ENCODE data around the gene ANGPTL2.
A peak's percentile ranks its signal among the peaks of the same experiment; 100 is the strongest.

ANGPTL2 gene

DNA sequence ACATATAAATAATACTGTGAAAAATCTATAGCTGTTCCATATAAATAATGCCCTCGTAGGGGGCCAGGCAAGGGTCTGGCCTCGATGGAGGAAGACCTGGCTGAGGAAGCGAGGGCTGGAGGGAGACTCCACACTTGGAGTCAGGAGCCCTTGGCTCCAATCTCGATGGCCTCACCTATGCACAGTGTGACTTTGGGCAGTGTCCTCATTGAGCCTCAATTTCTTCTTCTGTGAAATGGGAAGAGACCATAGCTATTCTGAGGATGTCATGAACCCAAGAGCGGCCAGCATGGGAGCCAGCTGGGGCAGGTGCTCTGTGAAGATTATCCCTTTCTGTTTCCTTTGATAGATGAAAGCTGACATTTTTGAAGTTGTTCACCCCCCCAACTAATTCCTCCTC, 24.8 kb downstream of the ANGPTL2 start:
- no peak overlapping the region for H3K4me3 ChIP-seq (ENCODE audit: low read depth, low read length)
- in situ Hi-C loops (cut with HindIII; ENCODE audit: low sequenced_read_pairs) = no loop called here
- no peak for DNase-seq (ENCODE audit: low read depth, low spot score)
- TF ChIP-seq, protein P1, sequence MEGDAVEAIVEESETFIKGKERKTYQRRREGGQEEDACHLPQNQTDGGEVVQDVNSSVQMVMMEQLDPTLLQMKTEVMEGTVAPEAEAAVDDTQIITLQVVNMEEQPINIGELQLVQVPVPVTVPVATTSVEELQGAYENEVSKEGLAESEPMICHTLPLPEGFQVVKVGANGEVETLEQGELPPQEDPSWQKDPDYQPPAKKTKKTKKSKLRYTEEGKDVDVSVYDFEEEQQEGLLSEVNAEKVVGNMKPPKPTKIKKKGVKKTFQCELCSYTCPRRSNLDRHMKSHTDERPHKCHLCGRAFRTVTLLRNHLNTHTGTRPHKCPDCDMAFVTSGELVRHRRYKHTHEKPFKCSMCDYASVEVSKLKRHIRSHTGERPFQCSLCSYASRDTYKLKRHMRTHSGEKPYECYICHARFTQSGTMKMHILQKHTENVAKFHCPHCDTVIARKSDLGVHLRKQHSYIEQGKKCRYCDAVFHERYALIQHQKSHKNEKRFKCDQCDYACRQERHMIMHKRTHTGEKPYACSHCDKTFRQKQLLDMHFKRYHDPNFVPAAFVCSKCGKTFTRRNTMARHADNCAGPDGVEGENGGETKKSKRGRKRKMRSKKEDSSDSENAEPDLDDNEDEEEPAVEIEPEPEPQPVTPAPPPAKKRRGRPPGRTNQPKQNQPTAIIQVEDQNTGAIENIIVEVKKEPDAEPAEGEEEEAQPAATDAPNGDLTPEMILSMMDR (IDR thresholded peaks at IDR 0.05; ENCODE audit: low read depth, low read length) = no peak

DNA sequence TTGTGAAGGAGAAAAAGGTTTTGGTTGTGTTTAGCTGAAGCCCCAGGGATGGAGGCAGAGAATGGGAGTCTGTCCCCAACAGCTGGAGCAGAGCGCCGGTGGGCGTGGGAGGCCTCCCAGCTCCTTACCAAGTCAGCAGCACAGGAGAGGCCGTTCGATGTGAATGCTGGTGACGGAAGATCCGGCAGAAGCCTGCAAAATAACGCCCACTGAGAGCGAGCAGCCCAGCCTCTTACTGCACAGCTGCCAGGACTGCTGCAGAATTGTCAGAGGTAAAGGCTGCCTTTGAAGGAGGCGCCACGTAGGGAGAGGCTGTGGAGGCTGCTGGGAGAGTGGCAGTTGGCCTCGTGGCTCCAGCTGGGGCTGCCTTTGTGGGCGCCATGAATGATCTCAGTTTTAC, 26.2 kb downstream of the ANGPTL2 start:
- in situ Hi-C loops (cut with HindIII; ENCODE audit: low sequenced_read_pairs) = no loop called here
- H3K4me3 ChIP-seq (ENCODE audit: low read depth, low read length) = no peak overlapping the region
- TF ChIP-seq, protein P1 (IDR thresholded peaks at IDR 0.05; ENCODE audit: low read depth, low read length) = no peak
- DNase-seq (ENCODE audit: low read depth, low spot score) = no peak

DNA sequence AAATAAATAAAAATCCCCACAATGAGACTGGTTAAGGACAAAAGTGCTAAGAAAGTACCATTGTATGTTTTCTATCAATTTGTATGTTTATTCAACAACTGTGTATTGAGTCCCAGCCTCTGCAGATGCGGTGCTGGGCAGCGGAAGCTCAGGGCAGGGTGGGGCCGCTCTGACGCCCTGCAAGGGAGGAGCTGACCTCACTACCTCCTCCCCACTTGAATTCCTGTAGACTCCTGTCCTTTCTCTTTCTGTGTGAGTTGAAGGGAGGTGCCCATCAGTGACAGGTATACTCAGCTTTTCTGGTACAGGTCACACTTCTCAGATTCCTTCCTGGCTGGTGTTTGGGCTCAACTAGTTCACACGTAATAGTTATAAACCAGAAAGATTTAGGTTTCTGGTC, 27.0 kb downstream of the ANGPTL2 start:
- TF ChIP-seq, protein P1 (IDR thresholded peaks at IDR 0.05; ENCODE audit: low read depth, low read length) = no peak
- no peak for DNase-seq (ENCODE audit: low read depth, low spot score)
- H3K4me3 ChIP-seq (ENCODE audit: low read depth, low read length) = no peak overlapping the region
- in situ Hi-C loops (cut with HindIII; ENCODE audit: low sequenced_read_pairs) = no loop called here

DNA sequence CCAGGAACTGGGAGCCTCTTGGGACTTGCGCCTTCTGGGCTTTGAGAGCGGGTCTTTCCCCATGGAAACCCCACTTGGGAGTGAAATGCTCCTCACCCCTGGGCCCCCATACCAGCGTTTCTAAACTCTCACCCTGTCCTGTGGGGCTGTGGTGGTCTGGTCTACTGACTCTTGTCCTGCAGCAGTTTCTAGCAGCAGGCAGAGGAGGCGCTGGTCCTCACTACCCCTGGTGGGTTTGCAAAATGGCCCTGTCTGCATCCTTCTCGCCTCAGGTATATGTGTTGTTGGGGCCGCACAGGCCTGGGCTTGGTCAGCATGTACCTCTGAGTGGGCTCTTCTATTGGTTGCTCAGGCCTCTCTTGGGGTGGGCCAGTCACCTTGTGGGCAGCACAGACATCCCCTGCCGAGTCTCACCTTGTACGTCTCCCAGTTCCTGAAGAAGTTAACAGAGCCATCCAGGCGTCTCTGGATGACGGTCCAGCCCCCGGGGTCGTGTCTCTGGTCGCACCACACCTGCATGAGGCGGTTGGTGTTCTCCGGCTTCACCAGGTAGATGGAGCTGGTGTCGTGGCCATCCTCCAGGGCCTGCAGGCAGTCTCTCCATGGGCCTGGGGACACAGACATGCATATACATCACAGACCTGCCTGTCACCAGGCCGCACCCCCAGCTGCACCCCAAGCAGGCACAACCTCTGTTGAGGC, 29.0 kb downstream of the ANGPTL2 start:
- TF ChIP-seq, protein P1 (IDR thresholded peaks at IDR 0.05; ENCODE audit: low read depth, low read length) = no peak
- in situ Hi-C loops (cut with HindIII; ENCODE audit: low sequenced_read_pairs) = no loop called here
- no peak for DNase-seq (ENCODE audit: low read depth, low spot score)
- H3K4me3 ChIP-seq (ENCODE audit: low read depth, low read length) = no peak overlapping the region

DNA sequence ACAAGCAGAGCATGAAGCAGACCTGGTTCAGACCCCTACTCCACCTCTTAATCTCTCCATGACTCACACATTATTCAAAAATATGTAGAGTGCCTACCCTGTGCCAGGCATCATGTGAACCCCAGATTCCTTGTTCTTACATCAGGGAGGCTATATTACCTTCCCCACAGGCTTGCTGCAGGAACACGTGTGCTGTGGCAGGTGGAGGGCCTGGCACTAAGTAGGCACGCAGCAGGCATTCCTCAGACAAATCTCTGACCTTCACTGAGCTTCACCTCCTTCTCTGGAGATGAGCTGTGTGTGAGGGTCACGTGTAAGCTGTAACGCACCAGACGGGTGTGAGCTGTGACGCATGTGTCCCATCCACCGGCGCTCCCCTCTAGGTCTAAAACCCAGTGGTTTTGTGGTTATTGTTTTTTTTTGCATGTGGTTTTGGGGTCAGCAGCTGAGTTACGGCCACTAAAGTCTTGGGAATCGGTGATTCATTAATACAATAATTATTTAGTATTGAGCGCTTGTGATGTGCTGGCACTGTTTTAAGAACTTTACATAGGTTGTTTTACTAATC, 30.3 kb downstream of the ANGPTL2 start:
- no peak overlapping the region for H3K4me3 ChIP-seq (ENCODE audit: low read depth, low read length)
- in situ Hi-C loops (cut with HindIII; ENCODE audit: low sequenced_read_pairs) = no loop called here
- TF ChIP-seq, protein P1 (IDR thresholded peaks at IDR 0.05; ENCODE audit: low read depth, low read length) = no peak
- peak; percentile 52 for DNase-seq (ENCODE audit: low read depth, low spot score)

DNA sequence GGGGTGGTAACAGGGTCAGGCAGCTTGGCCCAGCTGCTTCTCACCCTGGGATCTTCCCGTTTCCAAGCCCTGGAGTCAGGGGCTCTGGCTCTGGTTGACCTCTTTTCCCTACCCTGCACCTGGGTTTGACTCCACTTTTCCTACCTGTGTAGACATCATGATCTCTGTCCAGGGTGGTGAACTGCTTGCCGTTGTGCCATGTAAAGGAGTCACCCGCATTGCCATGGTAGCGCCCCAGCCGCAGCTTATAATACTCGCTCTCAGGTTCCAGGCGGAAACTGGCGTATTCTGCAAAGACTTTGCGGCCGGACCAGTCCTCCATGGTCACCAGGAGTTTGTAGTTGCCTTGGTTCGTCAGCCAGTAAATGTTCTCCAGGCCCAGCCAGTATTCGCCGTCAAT, 30.9 kb downstream of the ANGPTL2 start:
- TF ChIP-seq, protein P1 (IDR thresholded peaks at IDR 0.05; ENCODE audit: low read depth, low read length) = no peak
- no peak for DNase-seq (ENCODE audit: low read depth, low spot score)
- in situ Hi-C loops (cut with HindIII; ENCODE audit: low sequenced_read_pairs) = no loop called here
- H3K4me3 ChIP-seq (ENCODE audit: low read depth, low read length) = no peak overlapping the region
